Uterus (tissue), 2 donors: ENCODE results near the gene ARHGAP15.

Experiments used
- POLR2A ChIP-seq, 2 donors: fragments of 450-650 bp; IDR thresholded peaks; one replicate each; pipeline ENCODE4 v1.6.1; 2016; ENCODE audit warnings: antibody characterized with exemption in 2 of 2, mild to moderate bottlenecking in 1 of 2, moderate library complexity in 1 of 2
- TF ChIP-seq, protein P1 (sequence below), 4 experiments: fragments of 200-600 bp in 2 of 4; fragments of 450-650 bp in 2 of 4; sonication (generic) in 2 of 4; IDR thresholded peaks; one replicate each; pipeline ENCODE4 v1.5.1; 2016 to 2019; ENCODE audit warnings: antibody characterized with exemption in 4 of 4, mild to moderate bottlenecking in 2 of 4, moderate library complexity in 1 of 4

DNA sequence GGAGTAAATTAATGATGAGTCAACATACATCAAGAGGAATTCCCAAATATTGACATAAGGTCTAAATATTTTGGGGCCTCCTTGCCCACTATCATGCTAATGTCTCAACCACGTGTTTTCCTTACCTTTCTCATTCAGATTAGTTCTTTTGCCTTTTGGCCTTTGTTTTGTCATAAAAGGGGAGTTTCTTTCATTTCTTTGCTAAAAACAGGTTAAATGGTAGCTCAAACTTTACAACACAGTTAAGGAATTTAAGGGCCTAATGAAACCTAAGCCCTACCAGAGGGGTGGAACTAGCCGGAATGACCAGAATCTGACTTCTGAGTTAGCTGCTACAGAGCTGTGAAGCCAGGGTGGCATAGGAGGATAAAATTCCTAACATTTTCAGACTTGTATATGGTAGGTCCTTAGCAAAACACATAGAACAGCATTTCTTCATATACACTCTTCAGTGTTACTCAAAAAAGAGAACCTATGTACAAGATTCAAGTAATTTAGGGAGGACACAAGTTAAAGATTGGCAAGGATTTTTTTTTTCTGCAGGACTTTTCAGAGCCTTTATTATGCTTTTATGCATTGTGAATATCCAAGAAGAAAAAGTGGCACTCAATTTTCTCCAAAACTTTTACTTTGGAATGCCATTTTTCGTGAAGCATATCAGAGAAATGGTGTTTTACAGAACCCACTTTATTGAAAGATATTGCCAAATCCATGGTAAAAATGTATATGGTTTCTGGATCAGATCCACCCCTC lies 633.1 kb downstream of the ARHGAP15 start:
- TF ChIP-seq, protein P1, sequence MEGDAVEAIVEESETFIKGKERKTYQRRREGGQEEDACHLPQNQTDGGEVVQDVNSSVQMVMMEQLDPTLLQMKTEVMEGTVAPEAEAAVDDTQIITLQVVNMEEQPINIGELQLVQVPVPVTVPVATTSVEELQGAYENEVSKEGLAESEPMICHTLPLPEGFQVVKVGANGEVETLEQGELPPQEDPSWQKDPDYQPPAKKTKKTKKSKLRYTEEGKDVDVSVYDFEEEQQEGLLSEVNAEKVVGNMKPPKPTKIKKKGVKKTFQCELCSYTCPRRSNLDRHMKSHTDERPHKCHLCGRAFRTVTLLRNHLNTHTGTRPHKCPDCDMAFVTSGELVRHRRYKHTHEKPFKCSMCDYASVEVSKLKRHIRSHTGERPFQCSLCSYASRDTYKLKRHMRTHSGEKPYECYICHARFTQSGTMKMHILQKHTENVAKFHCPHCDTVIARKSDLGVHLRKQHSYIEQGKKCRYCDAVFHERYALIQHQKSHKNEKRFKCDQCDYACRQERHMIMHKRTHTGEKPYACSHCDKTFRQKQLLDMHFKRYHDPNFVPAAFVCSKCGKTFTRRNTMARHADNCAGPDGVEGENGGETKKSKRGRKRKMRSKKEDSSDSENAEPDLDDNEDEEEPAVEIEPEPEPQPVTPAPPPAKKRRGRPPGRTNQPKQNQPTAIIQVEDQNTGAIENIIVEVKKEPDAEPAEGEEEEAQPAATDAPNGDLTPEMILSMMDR (IDR thresholded peaks at IDR 0.05) = no peak
- no peak for TF ChIP-seq POLR2A (IDR thresholded peaks at IDR 0.05)
